HepG2 (cell line): ENCODE measurements around the gene TMCC2. TPM values are rescaled to one million over a fixed set of nuclear protein-coding genes. Genes with fewer than 3 reads are reported as not detected.
A peak's percentile ranks its signal among the peaks of the same experiment; 100 is the strongest.

Experiments used
- ATAC-seq: fragments of 200-7000 bp; cut with Tn5 transposase; 3 replicates; pipeline ENCODE4 v1.9.1; 2020; ENCODE audit warnings: mild to moderate bottlenecking, moderate library complexity
- BruUV-seq: library from RNA; stranded (reverse); fragments of 400-500 nt; replicated peaks from 2 replicates; lab custom pipeline; 2021; lab: Mats Ljungman, UMichigan
- CTCF ChIA-PET: fragments of 300-600 bp; formaldehyde crosslinking; extraction: SDS; loops from one replicate; lab custom pipeline; 2021; ENCODE audit warnings: low total read pairs, inconsistent platforms, low intra/inter-chr PET ratio; lab: Yijun Ruan, JAX
- POLR2A ChIA-PET: fragments of 350-600 bp; sonication (Branson Sonifier 250); formaldehyde crosslinking; loops from one replicate; lab custom pipeline; 2020; ENCODE audit warnings: antibody characterized with exemption, inconsistent platforms; lab: Yijun Ruan, JAX
- DNase-seq: peaks from one replicate; pipeline ENCODE4 v3.0.0-alpha.2; 2015; ENCODE audit warnings: low spot score
- FAIRE-seq: peaks from 3 replicates; lab custom pipeline; 2011; peaks lifted over from hg19 to GRCh38; lab: Jason Lieb, UNC
- H2AFZ ChIP-seq: one replicate; pipeline ENCODE4 v1.6.1; 2011; ENCODE audit warnings: low read length, inconsistent platforms
- H3K27ac ChIP-seq: fragments of 300-600 bp; 3 replicates; pipeline ENCODE4 v1.8.0; 2011; ENCODE audit warnings: mixed run types, mild to moderate bottlenecking, mixed read lengths, low read length, inconsistent platforms; ENCODE audit not compliant: insufficient read depth; ENCODE audit errors: extremely low read length
- H3K27me3 ChIP-seq, 2 experiments: fragments of 200-600 bp in 1 of 2; 2 replicates in 1 of 2; 3 replicates in 1 of 2; pipeline versions ENCODE4 v1.6.0 to v1.8.0; 2011; ENCODE audit warnings: low read length in 2 of 2, mild to moderate bottlenecking in 2 of 2, moderate library complexity in 2 of 2, inconsistent platforms in 1 of 2; ENCODE audit not compliant: insufficient read depth in 2 of 2, control insufficient read depth in 1 of 2
- H3K36me3 ChIP-seq, 2 experiments: fragments of 200-600 bp in 1 of 2; replicated peaks in 1 of 2; 2 replicates in 1 of 2; 3 replicates in 1 of 2; pipeline versions ENCODE4 v1.5.1 to v1.8.0; 2011; ENCODE audit warnings: low read length in 2 of 2, inconsistent platforms in 1 of 2; ENCODE audit not compliant: insufficient read depth in 2 of 2, control insufficient read depth in 1 of 2
- H3K4me1 ChIP-seq: 2 replicates; pipeline ENCODE4 v1.5.1; 2012; ENCODE audit warnings: low read length, inconsistent platforms; ENCODE audit not compliant: insufficient read depth
- H3K4me2 ChIP-seq: 2 replicates; pipeline ENCODE4 v1.6.0; 2011; ENCODE audit warnings: low read depth, low read length, inconsistent platforms
- H3K4me3 ChIP-seq, 3 experiments: fragments of 200-600 bp in 1 of 3; sonication (generic), shearing (Covaris generic) in 1 of 3; replicated peaks in 1 of 3; 2 replicates each; pipeline ENCODE4 v1.5.1; 2011 to 2016; ENCODE audit warnings: low read length in 3 of 3, inconsistent platforms in 2 of 3, low read depth in 2 of 3, mild to moderate bottlenecking in 2 of 3, control low read depth in 1 of 3, mixed read lengths in 1 of 3; ENCODE audit not compliant: insufficient read depth in 1 of 3
- H3K79me2 ChIP-seq: one replicate; pipeline ENCODE4 v1.6.1; 2011; ENCODE audit warnings: low read length, inconsistent platforms; ENCODE audit not compliant: insufficient read depth
- H3K9ac ChIP-seq: 2 replicates; pipeline ENCODE4 v1.6.0; 2011; ENCODE audit warnings: mild to moderate bottlenecking, low read depth, low read length, inconsistent platforms; ENCODE audit not compliant: insufficient read depth
- H3K9me3 ChIP-seq: 2 replicates; pipeline ENCODE4 v1.5.1; 2012; ENCODE audit warnings: mild to moderate bottlenecking, low read length
- H4K20me1 ChIP-seq: 2 replicates; pipeline ENCODE4 v1.6.0; 2011; ENCODE audit warnings: inconsistent platforms, mild to moderate bottlenecking, low read length, moderate library complexity; ENCODE audit not compliant: insufficient read depth
- MTF2 ChIP-seq: sonication (generic); formaldehyde crosslinking; IDR thresholded peaks from 2 replicates; pipeline ENCODE4 v1.5.0; 2020; ENCODE audit warnings: missing genetic modification reagents, borderline replicate concordance
- NR3C1 ChIP-seq: sonication (generic); formaldehyde crosslinking; IDR thresholded peaks from 2 replicates; pipeline ENCODE4 v1.4.0; 2020; ENCODE audit warnings: missing genetic modification reagents
- RNF2 ChIP-seq: fragments of 450-650 bp; conservative IDR thresholded peaks from 2 replicates; pipeline ENCODE4 v1.6.1; 2016; ENCODE audit warnings: low read depth
- SMYD3 ChIP-seq: sonication (generic); formaldehyde crosslinking; IDR thresholded peaks from 2 replicates; pipeline ENCODE4 v1.8.1; 2023; ENCODE audit warnings: mild to moderate bottlenecking, missing genetic modification reagents
- TBL1XR1 ChIP-seq: fragments of 150-350 bp; IDR thresholded peaks from 2 replicates; pipeline ENCODE4 v1.6.1; 2014; ENCODE audit warnings: borderline replicate concordance, low read length; ENCODE audit not compliant: partially characterized antibody
- WIZ ChIP-seq: sonication (generic); formaldehyde crosslinking; IDR thresholded peaks from 2 replicates; pipeline ENCODE4 v1.5.1; 2020; ENCODE audit warnings: mild to moderate bottlenecking, missing genetic modification reagents
- ZNF232 ChIP-seq: sonication (generic); formaldehyde crosslinking; IDR thresholded peaks from 2 replicates; pipeline ENCODE4 v1.4.0; 2020; ENCODE audit warnings: missing genetic modification reagents, borderline replicate concordance
- ZNF629 ChIP-seq: sonication (generic); formaldehyde crosslinking; conservative IDR thresholded peaks from 2 replicates; pipeline ENCODE4 v1.5.0; 2020; ENCODE audit warnings: missing genetic modification reagents
- WGBS: methylation state at CpG from one replicate; pipeline ENCODE4 v1.1.6; 2017; ENCODE audit warnings: low lambda C conversion rate; 5-methylcytosine and 5-hydroxymethylcytosine counted together
- in situ Hi-C: cut with HindIII; loops from 2 replicates; pipeline ENCODE4 v1.10.0; 2017; ENCODE audit warnings: low pct_unique_long_range_greater_than_20kb; ENCODE audit not compliant: extremely low pct_ligation_motif_present
- intact Hi-C: fragments of 100-400 bp; cut with micrococcal nuclease; formaldehyde crosslinking; loops from one replicate; pipeline ENCODE4 v1.10.0; 2022; ENCODE audit not compliant: unreplicated experiment
- polyA plus RNA-seq, 8 experiments: library from polyadenylated mRNA; depleted of rRNA in 3 of 8; stranded (reverse) in 7 of 8; unstranded in 1 of 8; fragments of >200 nt; fragmentation: Illumina TruSeq in 4 of 8; extraction: Trizol in 4 of 8; gene quantifications; 2 replicates each; pipeline versions ENCODE4 v1.2.1 to v1.2.3, GENCODE V29; 2011 to 2016; ENCODE audit warnings: low read depth in 4 of 8, missing spikeins in 1 of 8, mixed read lengths in 1 of 8; ENCODE audit not compliant: insufficient read depth in 1 of 8
- total RNA-seq, 5 experiments: library from RNA; depleted of rRNA; stranded (reverse); fragments of >200 nt; fragmentation: Illumina TruSeq; extraction: Trizol; gene quantifications; 2 replicates each; pipeline ENCODE4 v1.2.3, GENCODE V29; 2016; ENCODE audit warnings: low read depth in 1 of 5
- TF ChIP-seq, protein P1 (sequence below): IDR thresholded peaks from 2 replicates; pipeline ENCODE4 v1.6.1; 2018; ENCODE audit warnings: missing genetic modification reagents
- TF ChIP-seq, protein P2 (sequence below): sonication (generic); formaldehyde crosslinking; IDR thresholded peaks from 2 replicates; pipeline ENCODE4 v1.4.0; 2020; ENCODE audit warnings: low read depth, mild to moderate bottlenecking, missing genetic modification reagents
- TF ChIP-seq, protein P3 (sequence below): sonication (generic); formaldehyde crosslinking; IDR thresholded peaks from 2 replicates; pipeline ENCODE4 v1.8.1; 2023; ENCODE audit warnings: mild to moderate bottlenecking, inconsistent platforms, moderate library complexity, missing genetic modification reagents, borderline replicate concordance
- TF ChIP-seq, protein P4 (sequence below): sonication (generic); formaldehyde crosslinking; IDR thresholded peaks from 2 replicates; pipeline ENCODE4 v1.5.0; 2020; ENCODE audit warnings: mild to moderate bottlenecking, missing genetic modification reagents, borderline replicate concordance
- TF ChIP-seq, protein P5 (sequence below): sonication (generic); formaldehyde crosslinking; IDR thresholded peaks from 2 replicates; pipeline ENCODE4 v1.8.1; 2022; ENCODE audit warnings: mild to moderate bottlenecking, missing genetic modification reagents

The TMCC2 gene
- total and polyA plus RNA-seq, 2 of the 13 experiments (the other 11 are each of a cell fraction or from before 2014, with no cell fraction given), result 0.12 to 0.24 TPM

GRCh38 chr1:205249651-205250050 lies 21.9 kb downstream of the TMCC2 start:
- ATAC-seq, result peak; percentile 23; the same call in 2 of the 3 replicates
- WGBS, result 40% methylated on average over 3 of the region's 4 CpGs
- no TSS peak for BruUV-seq
- no peak overlapping the region for H3K27ac ChIP-seq
- in situ Hi-C loops (loop anchor here (10.0 kb wide), 1 partner anchor 185 kb away; no protein-coding TSS in a partner anchor), intact Hi-C loops (no loop called here)
- no peak for FAIRE-seq
- H3K79me2 ChIP-seq, result no peaks in the 10 kb centered on the region
- POLR2A ChIA-PET, result no interaction called here
- no peak for DNase-seq
- no peak overlapping the region for H2AFZ ChIP-seq
- peaks cover 11% of the 10 kb centered on the region for H3K4me1 ChIP-seq
- H3K36me3 ChIP-seq, result no peaks in the 10 kb centered on the region
- H3K9ac ChIP-seq, result no peak overlapping the region
- H4K20me1 ChIP-seq, result no peaks in the 10 kb centered on the region
- H3K4me3 ChIP-seq, result no peak overlapping the region
- H3K4me2 ChIP-seq, result no peak overlapping the region
- CTCF ChIA-PET, result no interaction called here
- H3K9me3 ChIP-seq, result no peaks in the 10 kb centered on the region
- TF ChIP-seq SMYD3 (no peak), NR3C1 (CRISPR knock-in tag) (no peak), RNF2 (no peak), WIZ (CRISPR knock-in tag) (no peak), TBL1XR1 (no peak), ZNF232 (CRISPR knock-in tag) (no peak), MTF2 (no peak), ZNF629 (CRISPR knock-in tag) (no peak)
- TF ChIP-seq, protein P1, sequence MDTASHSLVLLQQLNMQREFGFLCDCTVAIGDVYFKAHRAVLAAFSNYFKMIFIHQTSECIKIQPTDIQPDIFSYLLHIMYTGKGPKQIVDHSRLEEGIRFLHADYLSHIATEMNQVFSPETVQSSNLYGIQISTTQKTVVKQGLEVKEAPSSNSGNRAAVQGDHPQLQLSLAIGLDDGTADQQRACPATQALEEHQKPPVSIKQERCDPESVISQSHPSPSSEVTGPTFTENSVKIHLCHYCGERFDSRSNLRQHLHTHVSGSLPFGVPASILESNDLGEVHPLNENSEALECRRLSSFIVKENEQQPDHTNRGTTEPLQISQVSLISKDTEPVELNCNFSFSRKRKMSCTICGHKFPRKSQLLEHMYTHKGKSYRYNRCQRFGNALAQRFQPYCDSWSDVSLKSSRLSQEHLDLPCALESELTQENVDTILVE (CRISPR knock-in tag), result no peak
- TF ChIP-seq, protein P2, sequence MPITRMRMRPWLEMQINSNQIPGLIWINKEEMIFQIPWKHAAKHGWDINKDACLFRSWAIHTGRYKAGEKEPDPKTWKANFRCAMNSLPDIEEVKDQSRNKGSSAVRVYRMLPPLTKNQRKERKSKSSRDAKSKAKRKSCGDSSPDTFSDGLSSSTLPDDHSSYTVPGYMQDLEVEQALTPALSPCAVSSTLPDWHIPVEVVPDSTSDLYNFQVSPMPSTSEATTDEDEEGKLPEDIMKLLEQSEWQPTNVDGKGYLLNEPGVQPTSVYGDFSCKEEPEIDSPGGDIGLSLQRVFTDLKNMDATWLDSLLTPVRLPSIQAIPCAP (CRISPR knock-in tag), result no peak
- TF ChIP-seq, protein P3, sequence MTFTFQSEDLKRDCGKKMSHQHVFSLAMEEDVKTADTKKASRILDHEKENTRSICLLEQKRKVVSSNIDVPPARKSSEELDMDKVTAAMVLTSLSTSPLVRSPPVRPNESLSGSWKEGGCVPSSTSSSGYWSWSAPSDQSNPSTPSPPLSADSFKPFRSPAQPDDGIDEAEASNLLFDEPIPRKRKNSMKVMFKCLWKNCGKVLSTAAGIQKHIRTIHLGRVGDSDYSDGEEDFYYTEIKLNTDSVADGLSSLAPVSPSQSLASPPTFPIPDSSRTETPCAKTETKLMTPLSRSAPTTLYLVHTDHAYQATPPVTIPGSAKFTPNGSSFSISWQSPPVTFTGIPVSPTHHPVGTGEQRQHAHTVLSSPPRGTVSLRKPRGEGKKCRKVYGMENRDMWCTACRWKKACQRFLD (CRISPR knock-in tag), result no peak
- TF ChIP-seq, protein P4, sequence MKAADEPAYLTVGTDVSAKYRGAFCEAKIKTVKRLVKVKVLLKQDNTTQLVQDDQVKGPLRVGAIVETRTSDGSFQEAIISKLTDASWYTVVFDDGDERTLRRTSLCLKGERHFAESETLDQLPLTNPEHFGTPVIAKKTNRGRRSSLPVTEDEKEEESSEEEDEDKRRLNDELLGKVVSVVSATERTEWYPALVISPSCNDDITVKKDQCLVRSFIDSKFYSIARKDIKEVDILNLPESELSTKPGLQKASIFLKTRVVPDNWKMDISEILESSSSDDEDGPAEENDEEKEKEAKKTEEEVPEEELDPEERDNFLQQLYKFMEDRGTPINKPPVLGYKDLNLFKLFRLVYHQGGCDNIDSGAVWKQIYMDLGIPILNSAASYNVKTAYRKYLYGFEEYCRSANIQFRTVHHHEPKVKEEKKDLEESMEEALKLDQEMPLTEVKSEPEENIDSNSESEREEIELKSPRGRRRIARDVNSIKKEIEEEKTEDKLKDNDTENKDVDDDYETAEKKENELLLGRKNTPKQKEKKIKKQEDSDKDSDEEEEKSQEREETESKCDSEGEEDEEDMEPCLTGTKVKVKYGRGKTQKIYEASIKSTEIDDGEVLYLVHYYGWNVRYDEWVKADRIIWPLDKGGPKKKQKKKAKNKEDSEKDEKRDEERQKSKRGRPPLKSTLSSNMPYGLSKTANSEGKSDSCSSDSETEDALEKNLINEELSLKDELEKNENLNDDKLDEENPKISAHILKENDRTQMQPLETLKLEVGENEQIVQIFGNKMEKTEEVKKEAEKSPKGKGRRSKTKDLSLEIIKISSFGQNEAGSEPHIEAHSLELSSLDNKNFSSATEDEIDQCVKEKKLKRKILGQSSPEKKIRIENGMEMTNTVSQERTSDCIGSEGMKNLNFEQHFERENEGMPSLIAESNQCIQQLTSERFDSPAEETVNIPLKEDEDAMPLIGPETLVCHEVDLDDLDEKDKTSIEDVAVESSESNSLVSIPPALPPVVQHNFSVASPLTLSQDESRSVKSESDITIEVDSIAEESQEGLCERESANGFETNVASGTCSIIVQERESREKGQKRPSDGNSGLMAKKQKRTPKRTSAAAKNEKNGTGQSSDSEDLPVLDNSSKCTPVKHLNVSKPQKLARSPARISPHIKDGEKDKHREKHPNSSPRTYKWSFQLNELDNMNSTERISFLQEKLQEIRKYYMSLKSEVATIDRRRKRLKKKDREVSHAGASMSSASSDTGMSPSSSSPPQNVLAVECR (CRISPR knock-in tag), result no peak
- TF ChIP-seq, protein P5, sequence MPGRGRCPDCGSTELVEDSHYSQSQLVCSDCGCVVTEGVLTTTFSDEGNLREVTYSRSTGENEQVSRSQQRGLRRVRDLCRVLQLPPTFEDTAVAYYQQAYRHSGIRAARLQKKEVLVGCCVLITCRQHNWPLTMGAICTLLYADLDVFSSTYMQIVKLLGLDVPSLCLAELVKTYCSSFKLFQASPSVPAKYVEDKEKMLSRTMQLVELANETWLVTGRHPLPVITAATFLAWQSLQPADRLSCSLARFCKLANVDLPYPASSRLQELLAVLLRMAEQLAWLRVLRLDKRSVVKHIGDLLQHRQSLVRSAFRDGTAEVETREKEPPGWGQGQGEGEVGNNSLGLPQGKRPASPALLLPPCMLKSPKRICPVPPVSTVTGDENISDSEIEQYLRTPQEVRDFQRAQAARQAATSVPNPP (CRISPR knock-in tag), result no peak
- H3K27me3 ChIP-seq, result peaks cover 3 to 49% of the 10 kb centered on the region in 2 experiments; a peak in 4 of 5 replicates
